Measurements from ENCODE around the gene CDK10. TPM values are rescaled to one million over a fixed set of nuclear protein-coding genes. Genes with fewer than 3 reads are reported as not detected.
"Not testable (repeated sequence)": the region's sequence is repeated elsewhere in the genome, so short reads cannot be mapped to it uniquely, and the experiment has no call there.

CDK10 gene
- total RNA-seq, 1 donor from 2014 or later = 132 TPM

DNA sequence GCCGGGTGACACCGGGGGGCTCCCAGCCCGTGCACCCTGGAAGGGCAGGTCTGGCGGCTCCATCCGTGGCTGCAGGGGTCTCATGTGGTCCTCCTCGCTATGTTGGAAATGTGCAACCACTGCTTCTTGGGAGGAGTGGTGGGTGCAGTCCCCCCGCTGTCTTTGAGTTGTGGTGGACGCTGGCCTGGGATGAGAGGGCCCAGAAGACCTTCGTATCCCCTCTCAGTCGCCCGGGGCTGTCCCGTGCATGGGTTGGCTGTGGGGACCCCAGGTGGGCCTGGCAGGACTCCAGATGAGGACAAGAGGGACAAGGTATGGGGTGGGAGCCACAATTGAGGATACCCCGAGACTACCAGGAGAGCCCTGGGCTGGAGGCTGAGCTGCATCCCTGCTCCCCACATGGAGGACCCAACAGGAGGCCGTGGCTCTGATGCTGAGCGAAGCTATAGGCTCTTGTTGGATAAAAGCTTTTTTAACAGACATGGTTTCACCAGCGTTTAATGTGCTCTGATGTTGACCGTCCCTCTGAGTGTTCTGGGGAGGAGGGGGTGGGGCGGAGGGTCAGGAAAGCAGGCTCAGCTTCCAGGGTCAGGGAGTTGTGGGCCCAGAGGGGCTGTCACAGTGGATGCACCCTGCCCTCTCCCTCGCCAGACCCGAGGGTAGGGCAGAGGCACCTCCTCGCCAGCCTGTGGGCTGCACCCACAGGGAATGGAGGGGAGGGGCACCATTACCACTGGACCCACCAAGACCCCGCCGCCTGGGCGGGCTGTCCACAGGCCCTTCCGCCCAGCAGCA lies 9.6 kb downstream of the CDK10 start:
- Mint-ChIP-seq H3K27me3 (no peaks in the 10 kb centered on the region), H3K4me3 (no peak overlapping the region), H3K9me3 (no peaks in the 10 kb centered on the region), H3K27ac (no peak overlapping the region), H3K36me3 (peaks cover 5% of the 10 kb centered on the region), H3K4me1 (ENCODE audit: unreplicated experiment) (peaks cover 9% of the 10 kb centered on the region)
- DNase-seq (ENCODE audit: extremely low spot score, unreplicated experiment) = no peak
- TF ChIP-seq, protein P1, sequence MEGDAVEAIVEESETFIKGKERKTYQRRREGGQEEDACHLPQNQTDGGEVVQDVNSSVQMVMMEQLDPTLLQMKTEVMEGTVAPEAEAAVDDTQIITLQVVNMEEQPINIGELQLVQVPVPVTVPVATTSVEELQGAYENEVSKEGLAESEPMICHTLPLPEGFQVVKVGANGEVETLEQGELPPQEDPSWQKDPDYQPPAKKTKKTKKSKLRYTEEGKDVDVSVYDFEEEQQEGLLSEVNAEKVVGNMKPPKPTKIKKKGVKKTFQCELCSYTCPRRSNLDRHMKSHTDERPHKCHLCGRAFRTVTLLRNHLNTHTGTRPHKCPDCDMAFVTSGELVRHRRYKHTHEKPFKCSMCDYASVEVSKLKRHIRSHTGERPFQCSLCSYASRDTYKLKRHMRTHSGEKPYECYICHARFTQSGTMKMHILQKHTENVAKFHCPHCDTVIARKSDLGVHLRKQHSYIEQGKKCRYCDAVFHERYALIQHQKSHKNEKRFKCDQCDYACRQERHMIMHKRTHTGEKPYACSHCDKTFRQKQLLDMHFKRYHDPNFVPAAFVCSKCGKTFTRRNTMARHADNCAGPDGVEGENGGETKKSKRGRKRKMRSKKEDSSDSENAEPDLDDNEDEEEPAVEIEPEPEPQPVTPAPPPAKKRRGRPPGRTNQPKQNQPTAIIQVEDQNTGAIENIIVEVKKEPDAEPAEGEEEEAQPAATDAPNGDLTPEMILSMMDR (conservative IDR thresholded peaks at IDR 0.05) = no peak

DNA sequence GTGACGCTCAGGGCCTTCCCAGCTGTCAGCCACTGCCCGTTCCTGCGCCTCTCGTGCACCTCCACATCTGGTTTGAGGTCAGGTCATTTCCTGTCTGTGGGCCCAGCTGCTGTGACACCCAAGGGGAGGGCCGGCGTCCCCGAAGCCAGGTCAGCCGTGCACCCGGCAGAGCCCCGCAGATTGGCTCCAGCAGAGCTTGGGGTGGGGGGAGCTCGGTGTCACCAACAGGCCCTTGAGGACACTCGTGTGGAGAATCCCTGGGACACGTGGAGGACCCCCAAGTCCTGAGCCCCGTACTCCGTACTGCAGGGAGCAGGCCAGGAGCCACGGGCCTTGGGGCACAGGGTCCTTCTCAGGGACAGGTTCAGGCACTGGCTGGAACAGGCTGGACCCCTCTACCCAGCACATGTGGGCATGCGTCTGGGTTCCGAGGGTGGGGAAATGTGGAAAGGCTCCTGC lies 10.2 kb downstream of the CDK10 start:
- no peak for DNase-seq (ENCODE audit: extremely low spot score, unreplicated experiment)
- TF ChIP-seq, protein P1 (conservative IDR thresholded peaks at IDR 0.05) = no peak
- peaks cover 9% of the 10 kb centered on the region for H3K4me1 Mint-ChIP-seq (ENCODE audit: unreplicated experiment)
- H3K4me3 Mint-ChIP-seq = no peak overlapping the region
- H3K27ac Mint-ChIP-seq = no peak overlapping the region
- no peaks in the 10 kb centered on the region for H3K27me3 Mint-ChIP-seq
- no peaks in the 10 kb centered on the region for H3K9me3 Mint-ChIP-seq
- peaks cover 5% of the 10 kb centered on the region for H3K36me3 Mint-ChIP-seq

DNA sequence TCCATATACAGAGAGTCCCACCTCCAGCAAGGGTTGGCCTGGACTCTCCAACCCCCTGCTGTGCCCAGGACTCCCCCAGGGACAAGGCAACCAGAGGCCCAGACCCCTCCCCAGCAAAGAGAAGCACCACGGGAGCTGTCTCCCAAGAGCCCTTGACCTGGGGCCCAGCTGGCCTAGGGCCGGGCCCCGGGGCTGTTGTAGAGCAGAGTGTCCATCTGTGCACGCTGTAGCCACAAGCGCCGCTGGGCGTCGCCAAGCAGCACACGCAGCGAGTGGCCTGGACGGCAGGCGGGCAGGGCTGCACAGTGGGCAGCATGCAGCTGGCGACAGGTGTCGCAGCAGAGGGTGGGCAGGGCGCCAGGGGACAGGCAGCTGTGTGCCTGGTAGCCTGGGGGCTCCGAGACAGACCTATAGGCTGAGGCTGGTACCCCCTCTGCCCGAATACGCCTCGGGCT lies 10.7 kb downstream of the CDK10 start:
- DNase-seq (ENCODE audit: extremely low spot score, unreplicated experiment) = no peak
- Mint-ChIP-seq H3K4me3 (no peak overlapping the region), H3K9me3 (no peaks in the 10 kb centered on the region), H3K4me1 (ENCODE audit: unreplicated experiment) (peaks cover 9% of the 10 kb centered on the region), H3K27ac (no peak overlapping the region), H3K36me3 (peaks cover 5% of the 10 kb centered on the region), H3K27me3 (no peaks in the 10 kb centered on the region)
- TF ChIP-seq, protein P1 (conservative IDR thresholded peaks at IDR 0.05) = no peak

DNA sequence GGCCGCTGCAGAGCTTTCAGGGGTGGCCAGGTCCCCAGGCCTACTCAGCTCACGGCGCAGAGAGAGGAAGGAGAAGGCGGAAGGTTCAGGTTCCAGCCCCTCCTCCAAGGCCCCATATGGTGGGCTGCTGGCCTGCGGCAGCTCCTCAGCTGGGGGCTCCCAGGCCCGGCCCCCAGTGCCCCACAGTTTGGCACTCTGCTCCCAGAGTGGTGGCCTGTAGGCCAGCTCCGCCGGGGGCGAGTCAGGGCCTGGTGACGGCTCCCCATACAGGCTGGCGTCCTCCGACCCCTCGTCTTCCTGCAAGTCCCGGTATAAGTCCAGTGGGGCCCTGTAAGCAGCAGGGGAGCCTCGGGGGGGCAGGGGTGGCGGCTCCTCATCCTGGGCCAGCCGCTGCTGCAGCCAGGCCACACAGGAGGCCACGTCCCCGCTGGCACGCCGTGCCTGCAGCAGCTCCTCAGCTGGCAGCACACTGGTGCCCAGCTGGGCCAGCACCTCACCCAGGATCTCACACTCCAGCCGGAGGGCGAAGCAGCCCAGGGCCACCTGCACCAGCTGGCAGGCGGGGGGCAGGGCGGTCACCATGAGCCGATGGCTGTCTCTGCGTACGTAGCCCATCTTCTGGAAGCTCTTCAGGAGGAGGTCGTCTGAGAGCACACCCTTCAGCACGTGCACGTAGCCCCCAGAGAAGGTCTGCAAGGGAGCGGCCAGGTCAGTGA lies 11.3 kb downstream of the CDK10 start:
- peaks cover 5% of the 10 kb centered on the region for H3K36me3 Mint-ChIP-seq
- no peaks in the 10 kb centered on the region for H3K27me3 Mint-ChIP-seq
- TF ChIP-seq, protein P1 (conservative IDR thresholded peaks at IDR 0.05) = no peak
- peaks cover 9% of the 10 kb centered on the region for H3K4me1 Mint-ChIP-seq (ENCODE audit: unreplicated experiment)
- no peak overlapping the region for H3K27ac Mint-ChIP-seq
- H3K4me3 Mint-ChIP-seq = no peak overlapping the region
- no peak for DNase-seq (ENCODE audit: extremely low spot score, unreplicated experiment)
- no peaks in the 10 kb centered on the region for H3K9me3 Mint-ChIP-seq

DNA sequence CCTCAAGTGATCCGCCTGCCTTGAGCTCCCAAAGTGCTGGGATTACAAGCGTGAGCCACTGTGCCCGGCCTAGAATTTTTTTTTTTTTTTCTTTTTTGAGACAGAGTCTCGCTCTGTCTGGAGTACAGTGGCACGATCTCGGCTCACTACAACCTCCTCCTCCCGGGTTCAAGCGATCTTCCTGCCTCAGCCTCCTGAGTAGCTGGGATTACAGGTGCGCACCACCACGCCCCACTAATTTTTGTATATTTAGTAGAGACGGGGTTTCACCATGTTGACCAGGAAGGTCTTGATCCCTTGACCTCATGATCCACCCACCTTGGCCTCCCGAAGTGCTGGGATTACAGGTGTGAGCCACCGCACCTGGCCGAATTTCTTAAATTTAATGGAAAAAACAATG lies 12.2 kb downstream of the CDK10 start:
- not testable (repeated sequence) for H3K4me1 Mint-ChIP-seq (ENCODE audit: unreplicated experiment); H3K36me3 Mint-ChIP-seq; H3K27me3 Mint-ChIP-seq; H3K9me3 Mint-ChIP-seq; DNase-seq (ENCODE audit: extremely low spot score, unreplicated experiment)
- Mint-ChIP-seq H3K4me3 (peak overlapping the region; percentile 27), H3K27ac (peak overlapping the region; percentile 25)

DNA sequence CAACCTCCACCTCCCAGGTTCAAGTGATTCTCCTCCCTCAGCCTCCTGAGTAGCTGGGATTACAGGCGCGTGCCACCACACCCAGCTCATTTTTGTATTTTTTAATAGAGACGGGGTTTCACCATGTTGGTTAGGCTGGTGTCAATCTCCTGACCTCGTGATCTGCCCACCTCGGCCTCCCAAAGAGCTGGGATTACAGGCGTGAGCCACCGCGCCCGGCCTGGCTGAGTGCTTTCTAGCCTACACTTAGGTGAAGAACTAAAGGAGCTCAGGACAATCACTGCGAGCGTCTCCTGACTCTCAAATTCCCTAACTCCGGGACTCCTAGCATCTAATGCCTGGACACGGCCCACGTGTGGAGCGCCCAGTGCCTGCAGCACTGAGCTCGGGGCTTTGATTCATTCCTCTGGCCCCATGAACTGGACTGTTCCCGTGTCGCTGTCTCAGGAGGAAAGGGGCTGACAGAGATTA lies 13.2 kb downstream of the CDK10 start:
- not testable (repeated sequence) for H3K36me3 Mint-ChIP-seq; H3K4me1 Mint-ChIP-seq (ENCODE audit: unreplicated experiment); H3K9me3 Mint-ChIP-seq; H3K27me3 Mint-ChIP-seq; DNase-seq (ENCODE audit: extremely low spot score, unreplicated experiment)
- Mint-ChIP-seq H3K27ac (peak overlapping the region; percentile 81), H3K4me3 (peak overlapping the region; percentile 80)
